HG02938 (cell line): ENCODE measurements around the gene MYH15.
A peak's percentile ranks its signal among the peaks of the same experiment; 100 is the strongest.

Experiments
- ATAC-seq: cut with Tn5 transposase; IDR thresholded peaks from one replicate; pipeline ENCODE4 v1.9.1; 2021; ENCODE audit warnings: mild to moderate bottlenecking, moderate library complexity; ENCODE audit not compliant: unreplicated experiment

MYH15 gene

DNA sequence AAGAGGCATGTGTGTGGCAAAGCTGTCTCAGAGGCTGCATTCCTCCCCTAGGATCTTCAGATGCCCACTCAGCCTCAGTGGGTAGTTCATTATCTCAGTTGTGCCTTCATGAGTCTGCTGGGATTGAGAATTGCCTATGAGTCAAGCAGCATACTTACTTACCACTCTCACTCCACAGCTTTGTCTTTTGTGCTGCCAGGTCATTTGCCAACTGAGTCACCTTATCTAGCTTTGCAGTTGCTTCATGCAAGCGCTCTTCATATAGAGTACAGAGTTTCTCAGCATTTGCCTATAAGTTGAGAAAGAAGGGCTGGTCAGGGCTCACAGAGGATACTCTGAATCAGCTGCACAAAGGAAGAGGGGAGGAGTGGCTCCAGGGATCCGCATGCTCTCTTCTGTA lies 89.5 kb downstream of the MYH15 start:
- no peak for ATAC-seq

DNA sequence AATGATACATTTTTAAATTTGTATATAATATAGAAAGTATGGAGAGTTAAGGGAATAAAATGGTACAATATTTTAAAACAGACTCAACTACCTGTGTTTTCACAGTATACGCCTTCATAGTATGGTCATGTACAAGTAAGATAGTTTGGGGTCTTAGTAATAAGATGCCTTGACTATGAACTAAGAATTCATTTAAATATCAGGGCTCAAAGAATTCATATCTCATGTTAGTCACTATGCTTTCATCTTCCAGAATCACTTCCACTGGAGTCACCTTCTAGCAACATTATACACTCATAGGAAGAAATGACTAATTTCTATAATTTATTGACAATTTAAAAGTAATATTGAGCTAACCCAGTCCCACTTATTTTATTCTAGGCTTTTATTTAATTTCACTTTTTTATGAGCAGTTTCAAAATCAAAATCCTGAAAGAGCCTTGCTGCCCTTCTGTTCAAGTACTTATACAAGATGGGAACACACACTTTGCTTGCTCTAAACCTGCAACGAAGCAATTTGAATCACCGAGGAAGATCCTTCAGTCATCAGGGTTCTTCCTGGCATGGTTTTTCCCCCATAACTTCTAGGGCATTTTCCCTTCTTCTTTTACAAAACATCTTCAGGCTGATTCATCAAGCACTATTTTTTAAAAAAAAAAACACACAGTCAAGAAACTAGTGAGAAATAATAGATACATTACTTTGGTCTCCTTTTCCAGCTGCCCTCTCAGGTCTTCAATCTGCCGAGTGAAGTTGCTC lies 94.1 kb downstream of the MYH15 start:
- no peak for ATAC-seq

DNA sequence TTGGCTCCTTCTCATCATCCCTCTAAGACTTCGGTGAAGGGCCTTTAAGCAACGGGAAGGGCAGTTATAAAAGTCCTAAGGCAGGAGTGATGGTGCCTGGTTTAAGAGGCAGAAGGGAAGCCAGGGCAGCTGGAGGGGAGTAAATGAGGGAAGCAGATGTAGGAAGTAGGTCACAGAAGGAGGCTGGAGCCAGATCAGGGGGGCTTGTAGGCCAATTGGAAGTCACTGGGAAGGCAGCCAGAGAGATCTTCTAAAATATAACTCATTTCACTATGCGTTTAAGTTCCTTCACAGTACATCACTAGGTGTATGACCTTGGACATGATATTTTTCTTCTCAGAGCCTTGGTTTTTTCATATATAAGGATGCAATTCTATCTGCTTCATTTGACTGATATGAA lies 94.7 kb downstream of the MYH15 start:
- ATAC-seq, result no peak

DNA sequence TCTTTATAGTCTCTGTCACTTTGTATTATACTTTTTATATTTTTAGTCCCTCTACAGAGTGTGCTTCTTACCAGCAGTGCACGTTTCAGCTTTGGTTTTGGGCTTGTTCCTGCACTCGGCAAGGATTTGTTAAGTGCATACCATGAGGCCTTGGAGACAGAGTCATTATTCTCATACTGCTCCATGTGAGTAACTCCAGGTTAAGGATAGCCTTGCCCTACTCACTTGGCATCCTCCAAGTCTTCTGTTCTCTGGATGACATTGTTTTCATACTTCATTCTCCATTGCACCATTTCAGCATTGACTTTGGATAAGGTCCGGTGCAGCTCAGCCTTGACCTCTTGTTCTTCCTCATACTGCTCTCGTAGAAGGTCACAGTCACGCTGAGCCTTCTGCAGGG lies 96.4 kb downstream of the MYH15 start:
- no peak for ATAC-seq

DNA sequence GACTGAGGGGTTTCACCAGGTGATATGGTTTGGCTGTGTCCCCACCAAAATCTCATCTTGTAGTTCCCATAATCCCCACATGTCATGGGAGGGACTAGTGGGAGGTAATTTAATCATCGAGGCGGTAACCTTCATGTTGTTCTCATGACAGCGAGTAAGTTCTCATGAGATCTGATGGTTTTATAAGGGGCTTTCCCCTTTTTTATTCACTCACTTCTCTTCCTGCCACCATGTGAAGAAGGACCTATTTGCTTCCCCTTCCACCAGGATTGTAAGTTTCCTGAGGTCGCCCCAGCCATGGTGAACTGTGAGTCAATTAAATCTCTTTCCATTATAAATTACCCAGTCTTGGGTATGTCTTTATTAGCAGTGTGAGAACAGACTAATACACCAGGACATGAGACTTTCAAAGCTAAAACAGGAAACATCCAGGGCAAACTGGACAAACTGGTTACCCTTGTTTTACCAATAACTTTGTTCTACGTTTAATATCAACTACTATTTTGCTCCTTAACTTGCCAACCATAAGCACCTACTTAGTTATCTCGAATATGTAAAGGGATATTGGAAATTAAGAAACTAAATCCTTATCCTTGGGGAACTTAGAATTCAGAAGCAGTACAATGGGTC lies 98.2 kb downstream of the MYH15 start:
- no peak for ATAC-seq

DNA sequence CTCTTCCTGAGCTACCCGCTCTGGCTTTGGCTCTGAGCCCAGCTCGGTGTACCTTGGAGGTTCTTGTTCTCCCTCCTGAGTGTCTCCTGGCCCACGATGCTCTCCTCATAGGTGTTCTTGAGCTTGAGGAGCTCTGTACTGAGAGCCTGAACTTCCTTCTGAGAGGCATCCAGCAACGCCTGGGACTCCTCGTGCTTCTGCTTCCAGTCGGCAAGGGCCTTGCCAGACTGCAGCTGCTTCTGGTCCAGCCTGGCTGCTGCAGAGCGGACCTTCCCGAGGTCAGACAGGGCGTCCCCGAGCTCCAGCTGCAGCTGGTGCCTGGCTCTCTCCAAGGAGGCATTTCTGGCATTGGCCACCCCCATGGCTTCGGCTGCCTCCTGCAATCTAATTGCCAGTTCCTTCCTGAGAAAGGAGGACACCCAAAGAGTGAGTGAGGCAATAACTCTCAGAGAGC lies 99.8 kb downstream of the MYH15 start:
- no peak for ATAC-seq

DNA sequence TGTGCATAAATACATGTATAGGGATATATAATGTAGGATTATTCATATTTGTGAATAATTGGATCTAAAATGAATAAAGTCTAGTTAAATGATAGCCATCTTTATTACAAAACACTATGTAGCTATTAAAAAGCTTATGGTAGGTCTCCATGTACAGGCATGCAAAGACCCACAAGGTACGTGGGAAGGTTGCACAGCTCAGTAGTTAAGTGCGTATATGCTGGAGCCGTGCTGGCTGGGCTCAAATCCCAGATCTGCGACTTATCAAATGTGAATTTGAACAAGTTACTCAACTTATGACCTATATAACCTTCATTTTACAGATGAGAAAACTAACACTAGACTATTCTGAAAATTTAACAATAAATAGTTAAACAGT lies 100.6 kb downstream of the MYH15 start:
- no peak for ATAC-seq

DNA sequence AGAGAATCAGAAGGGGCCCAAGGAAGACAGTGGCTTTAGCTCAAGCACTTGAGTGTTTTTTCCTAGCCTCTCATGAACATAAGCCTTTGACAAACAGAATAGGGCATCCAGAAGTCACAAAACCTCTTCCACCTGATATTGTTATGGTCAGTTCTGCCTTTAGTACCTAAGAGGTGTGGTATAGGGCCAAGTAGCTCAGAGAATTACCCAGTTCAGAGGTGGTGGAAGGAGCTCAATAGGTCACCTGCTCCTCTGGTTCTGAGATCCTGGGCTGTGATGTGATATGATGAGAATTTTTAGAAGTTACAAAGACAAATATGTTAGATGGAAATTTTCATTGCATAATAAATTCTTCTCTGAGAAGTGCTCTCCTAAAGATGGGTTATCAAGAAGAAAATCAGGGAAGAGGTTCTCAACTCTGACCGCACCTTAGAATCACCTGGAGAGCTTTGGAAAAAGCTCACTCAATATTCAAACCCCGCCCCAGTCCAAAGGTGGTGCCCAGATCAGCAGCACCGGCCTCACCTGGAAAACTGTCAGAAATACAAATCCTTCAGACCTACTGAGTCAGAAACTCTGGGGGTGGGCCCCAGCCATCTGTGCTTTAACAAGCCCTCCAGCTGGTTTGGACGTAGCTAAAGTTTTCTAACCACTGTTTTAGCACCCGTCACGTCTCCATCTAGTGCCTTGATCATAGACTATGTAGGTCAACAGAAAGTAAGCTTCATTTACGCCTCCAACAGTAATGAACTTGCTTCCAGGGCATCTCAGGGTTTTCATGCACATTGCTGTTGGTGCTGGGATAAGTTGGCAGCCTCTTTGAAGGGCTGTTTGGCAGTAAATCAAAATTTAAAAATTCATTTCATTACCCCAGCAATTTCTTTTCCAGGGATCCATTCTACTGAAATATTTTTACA lies 101.3 kb downstream of the MYH15 start:
- no peak for ATAC-seq

DNA sequence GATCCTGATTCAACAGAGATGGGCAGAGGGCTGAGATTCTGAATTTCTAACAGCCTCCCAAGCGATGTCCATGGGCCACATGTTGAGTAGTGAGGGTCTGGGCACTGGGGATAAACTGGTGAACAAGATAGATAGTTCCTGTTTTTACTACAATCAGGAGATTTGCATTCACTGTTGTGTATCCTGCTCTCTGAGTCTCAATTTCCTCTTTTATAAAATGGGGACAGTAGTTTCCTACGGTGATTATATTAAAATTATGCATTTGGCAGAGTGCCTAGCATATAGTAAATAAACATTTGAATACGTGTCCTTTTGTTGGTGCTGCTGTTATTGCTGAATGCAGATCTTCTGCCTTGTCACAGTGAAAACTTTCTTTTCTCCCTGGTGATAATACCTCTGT lies 102.5 kb downstream of the MYH15 start:
- ATAC-seq, result no peak

DNA sequence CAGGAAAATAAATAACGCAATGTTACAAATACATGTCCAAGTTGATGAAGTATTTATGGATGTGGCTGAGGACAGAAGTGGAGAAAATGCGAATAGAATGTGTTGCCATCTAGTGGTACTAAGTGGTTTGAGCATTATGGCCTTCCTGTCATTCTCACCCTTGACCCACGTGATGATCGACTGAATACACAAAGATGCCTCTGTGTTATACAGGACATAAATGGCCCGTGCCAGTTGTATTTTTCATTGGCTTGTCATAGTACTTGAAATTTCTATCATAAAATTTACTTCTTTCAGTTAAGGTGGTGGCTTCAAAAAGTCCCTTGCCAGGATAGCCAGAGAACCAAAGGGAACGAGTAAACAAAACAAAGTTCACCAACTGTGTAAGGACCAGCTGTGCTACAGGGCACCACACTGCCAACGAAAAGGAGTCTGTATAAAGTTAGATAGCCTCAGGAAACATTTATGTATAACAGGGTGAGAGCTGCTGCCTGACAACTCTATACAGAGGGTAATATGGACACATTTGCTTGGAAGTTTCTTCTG lies 103.7 kb downstream of the MYH15 start:
- peak; percentile 94 for ATAC-seq

DNA sequence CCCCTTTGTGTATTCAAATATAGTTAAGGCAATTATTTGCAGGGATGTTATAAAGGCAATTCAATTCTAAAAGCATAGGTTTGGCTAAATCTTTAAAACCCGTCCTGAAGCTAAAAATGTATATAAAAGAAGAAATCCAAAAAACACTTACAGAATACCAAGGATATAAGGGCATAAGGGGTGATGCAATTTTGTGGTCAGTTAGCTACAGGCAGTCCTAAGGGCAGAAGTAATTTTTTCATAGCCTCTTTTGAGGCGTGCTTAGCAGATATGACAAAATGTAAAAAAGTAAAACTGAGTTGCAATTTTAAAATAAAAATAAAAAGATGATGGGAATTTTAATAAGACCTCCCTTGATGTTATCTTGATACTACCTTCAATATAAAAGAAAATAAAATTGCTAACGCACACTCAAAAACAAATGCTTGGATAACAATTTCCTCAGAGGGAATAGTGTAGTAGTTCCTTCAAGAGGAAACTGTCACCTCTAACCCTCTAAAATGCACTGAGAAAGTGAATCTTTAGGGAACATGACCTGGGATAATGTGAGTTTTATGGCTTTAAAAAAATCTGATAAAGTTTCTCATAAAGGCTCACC lies 104.2 kb downstream of the MYH15 start:
- ATAC-seq, result no peak

DNA sequence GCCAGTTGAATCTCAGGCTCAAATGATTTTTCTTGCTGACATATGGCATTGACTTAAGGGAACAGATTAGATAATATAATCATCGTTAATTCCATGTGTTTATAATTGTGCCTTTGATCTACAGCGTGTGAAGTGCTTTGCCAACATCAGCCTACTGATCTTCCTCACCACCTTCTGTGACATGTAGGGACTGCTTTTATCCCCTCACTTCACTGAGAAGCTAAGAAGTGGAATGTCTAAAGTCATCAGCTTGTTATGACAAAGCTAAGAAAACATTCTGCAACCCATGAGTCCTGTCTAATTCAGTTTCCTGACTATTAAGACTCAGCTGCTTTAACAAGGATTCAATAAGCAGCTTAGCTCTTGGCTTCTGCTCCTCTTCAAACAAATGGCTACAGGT lies 106.0 kb downstream of the MYH15 start:
- no peak for ATAC-seq

DNA sequence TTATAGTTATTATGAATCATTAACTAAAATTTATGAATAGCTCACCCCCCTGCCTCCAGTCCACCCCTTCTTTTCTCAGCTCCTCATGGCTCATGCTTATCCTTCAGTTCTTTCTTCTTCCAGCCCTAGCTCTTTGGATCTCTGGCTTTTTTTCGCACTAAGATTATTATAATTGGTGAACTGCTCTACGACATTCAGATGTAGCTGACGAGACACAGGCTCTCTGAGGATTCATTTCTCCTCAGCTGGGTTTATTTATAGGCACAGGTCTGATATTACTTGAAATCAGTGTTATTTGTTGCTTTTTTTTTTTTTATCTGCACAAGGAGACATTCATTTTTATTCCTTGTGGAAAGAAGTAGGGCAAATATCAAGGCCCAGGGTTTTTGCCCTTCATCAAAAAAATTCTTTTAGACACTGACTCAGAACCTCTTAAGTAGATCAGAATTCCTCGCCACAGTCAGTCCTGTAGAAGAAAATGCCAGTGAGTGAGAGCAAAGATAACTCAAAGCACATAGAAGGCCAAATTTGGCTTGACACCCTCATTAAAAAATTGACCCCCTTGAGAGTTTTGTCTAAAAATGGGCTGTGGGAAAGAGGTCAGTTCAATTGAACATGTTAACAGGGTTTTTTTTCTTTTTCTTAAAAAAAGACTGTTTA lies 106.6 kb downstream of the MYH15 start:
- no peak for ATAC-seq

DNA sequence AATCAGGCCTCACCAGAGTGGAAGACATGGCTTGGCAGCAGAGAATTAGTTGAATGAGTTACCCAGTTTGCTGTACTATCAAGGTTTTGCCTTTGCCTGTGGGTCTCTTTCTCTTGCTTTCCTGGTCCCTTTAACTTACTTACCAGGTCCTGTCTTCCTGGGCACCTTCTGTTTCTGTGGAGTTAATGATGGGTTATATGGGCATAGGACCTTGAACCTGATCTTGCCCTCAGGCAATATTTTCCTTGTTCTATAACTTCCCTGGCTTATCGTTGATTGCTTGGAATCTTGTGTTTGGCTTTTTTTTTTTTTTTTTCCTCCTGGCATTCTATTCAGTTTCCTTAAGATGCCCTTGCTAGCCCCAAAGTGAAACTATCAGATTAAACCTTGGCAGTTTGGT lies 107.2 kb downstream of the MYH15 start:
- no peak for ATAC-seq

DNA sequence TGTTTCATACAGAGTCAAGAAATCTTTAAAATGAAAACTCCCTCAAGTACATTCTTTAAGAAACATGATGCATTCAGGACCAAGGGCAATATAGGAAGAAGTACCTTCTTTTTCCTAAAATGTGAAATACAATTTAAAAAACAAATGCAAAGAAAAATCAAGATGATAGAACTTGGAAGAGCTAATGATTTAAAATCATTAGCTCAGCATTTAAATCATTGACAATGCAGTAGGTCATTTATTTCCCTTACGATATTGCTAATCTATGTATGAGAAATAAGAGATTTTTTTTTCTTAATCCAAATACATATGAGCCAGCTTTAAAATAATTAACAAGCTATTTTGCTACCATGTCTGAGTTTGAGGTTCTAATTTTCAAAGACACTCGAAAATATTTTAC lies 108.6 kb downstream of the MYH15 start:
- ATAC-seq, result no peak

DNA sequence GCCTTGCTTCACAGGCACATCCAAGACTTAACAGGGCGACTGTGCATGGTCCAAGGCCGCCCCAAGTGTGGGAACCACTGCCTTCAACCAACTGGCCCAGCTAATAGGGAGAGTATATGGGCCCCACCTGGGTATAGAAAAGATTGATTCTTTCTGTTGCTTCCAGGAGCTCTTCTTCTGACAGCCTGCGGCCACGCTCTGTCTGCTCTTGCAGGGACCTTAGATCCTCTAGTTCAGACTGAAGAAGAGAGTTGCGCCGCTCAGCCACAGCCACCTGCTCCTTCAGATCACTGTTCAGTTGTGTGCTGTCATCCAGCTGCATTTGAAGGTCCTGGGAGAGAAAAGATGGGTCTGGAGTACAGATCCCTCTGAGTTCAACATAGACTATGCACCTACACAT lies 111.9 kb downstream of the MYH15 start:
- ATAC-seq, result no peak

DNA sequence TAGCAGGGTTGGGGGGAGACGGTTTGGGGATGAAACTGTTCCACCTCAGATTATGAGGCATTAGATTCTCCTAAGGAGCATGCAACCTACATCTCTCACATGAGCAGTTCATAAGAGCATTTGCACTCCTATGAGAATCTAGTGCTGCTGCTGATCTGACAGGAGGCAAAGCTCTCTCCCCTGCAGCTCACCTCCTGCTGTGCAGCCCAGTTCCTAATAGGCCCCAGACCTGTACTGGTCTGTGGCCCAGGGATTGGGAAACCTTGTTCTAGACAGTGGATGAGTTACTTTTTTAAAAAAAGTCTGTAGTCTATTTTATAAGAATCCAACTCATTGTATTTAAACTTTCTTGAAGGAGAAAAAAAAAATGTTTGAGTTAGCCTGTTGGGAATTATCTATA lies 114.1 kb downstream of the MYH15 start:
- ATAC-seq, result no peak

DNA sequence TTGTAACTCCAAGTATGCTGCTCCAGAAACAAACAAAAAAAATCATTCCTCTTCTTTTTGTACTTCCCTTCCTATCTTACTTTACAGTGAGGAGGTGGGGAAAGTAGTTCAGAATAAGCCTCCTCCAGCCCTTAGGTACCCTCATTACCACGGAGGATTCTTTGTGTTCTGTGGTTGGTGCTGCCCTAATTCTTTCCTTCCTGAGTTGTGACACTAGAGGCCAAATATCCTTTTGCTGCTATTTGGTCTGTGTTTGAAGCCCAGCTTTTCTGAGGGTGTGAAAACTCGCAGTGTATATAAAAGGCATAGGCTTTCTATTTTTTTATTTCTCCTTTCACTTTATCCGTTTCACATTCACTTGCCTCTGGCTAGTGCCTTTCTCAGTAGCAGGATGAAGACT lies 115.8 kb downstream of the MYH15 start:
- ATAC-seq, result no peak

DNA sequence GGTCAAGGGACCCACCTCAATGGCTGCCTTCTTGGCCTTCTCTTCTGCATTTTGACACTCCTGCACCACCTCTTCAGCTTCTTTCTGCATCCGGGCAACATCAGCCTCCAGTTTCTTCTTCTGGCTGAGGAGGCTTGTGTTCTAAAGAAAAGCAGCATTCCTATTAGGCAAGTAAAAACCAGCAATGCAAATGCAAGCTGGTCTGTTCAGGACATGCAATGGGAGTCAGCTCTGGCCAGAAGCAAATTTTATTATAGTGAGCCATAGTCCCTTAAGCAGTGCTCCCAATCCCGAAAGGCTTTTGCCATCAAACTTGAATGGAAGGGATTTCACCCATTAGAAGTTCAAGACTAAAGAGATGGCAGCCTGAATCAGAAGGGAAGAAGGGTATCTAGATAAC lies 116.4 kb downstream of the MYH15 start:
- ATAC-seq, result no peak

DNA sequence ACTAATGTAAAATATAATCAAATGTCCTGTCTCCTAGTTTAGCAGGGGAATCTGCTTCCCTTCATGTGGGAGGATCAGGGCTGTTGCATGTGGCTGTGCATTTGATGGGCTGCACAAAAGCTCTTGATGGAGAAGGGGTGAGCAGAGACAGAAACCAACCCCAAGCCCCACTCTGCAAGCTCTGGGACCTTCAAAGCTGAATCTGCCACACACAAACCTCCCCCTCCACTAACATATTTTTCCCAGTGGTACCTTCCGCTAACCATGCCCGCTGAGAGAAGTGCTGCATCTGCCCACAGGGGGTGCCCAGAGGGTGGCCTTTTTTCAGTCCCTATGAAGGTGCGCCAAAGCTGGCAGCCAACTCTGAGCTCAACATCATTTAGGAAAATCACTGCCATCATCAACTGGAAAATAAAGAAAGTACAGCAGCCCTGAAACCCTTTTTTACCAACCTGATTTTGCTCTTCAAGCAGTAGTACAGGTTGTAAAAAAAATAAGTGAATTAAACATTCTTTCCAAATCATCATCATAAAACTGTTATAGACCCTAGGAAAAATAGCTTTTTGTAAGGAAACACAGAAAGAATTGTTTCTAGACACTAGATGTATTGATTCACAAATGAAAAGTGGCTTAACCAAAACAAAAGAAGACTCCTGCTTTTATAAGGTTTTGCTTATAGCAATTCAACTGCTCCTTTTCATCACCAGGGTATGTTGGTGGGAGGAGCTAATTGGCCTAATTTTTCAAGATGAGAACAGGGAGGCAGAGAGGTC lies 117.1 kb downstream of the MYH15 start:
- no peak for ATAC-seq
